COLO668 (cell line): ENCODE measurements around the gene SNRNP200.
"Not testable (repeated sequence)": the region's sequence is repeated elsewhere in the genome, so short reads cannot be mapped to it uniquely, and the experiment has no call there.

ENCODE experiments used
- DNase-seq: peaks from one replicate; lab custom pipeline; 2025; ENCODE audit not compliant: unreplicated experiment; lab: John Stamatoyannopoulos, UW

SNRNP200 gene

DNA sequence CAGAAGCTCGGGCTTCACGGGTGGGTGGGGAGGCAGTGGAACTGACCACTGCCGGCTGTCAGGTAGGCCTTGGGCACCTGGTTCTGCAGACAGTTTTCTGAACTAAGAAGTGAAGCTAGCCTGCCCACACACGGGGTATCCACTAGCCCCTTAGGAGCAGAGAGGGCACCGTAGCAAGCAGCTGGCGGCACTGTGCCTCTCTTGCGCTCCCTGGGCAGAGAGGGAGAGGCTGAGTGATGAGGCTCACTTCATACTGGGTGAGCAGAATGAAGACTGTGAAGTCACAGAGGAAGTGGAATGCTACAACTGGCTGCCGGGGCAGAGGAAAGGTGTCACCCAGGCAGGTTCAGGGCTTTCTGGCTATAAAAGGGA, 20.5 kb upstream of the SNRNP200 start:
- DNase-seq, result peak; percentile 31

DNA sequence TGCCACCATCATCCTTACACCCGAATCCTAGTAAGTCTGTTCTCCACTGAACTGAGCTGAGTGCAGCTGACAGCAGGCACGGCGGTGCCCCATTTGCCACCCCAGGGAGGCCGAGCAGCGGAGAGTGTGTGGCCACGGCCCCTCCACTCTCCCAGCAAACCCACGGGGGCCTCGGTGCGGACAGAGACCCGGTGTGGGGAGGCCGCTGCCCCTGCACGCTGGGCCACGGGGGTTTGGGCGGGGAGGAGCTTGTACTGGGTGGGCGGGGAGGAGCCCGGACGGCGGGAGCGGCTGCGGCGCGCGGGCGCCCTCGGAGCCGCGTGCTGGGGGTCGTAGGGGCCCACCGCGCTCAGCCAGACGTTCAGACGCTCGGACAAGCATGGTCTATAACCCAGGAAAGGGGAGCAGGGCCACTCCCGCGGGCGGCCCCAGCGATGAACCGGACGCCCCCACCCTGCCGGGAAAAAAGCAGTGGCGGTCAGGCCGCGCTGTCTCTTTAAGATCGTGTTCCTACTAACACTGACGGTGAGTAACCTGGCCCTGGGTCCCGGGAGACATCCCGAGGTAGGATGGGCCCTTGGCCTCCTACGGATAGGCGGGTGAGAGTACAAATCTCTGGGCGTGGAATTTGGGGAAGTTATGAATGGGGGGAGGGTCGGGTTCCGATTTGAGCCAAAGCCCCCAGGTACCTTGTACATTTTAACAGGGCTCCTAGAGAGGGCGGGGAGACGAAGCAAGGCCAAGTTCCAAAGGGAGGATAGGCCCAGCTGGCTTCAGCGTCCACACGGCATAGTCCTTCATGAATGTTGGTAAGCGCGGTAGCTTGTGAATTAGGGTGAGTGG, 19.9 kb upstream of the SNRNP200 start, which contains the start of gene ITPRIPL1:
Gene ITPRIPL1, plus strand, starts transcription at position 277 of the 843 bp plus-strand sequence. Its CDS starts 523 bp downstream, at position 800.
- DNase-seq, result peak; percentile 40

DNA sequence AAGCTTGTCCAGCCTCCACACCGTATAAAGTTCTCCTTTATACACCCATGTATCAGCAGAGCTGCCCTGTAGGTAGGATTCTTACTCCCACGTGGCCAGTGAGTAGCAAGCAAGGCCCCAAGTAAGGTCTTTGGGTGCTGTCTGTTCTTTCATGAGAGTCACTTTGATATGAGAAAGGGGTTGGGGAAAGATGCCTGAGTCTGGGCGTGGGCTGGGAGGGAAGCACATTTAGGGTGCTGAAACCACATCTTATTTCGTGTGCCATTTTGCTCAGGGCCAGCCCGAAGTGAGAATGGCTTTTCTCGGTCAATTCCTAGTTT, 19.3 kb upstream of the SNRNP200 start:
- DNase-seq, result no peak

DNA sequence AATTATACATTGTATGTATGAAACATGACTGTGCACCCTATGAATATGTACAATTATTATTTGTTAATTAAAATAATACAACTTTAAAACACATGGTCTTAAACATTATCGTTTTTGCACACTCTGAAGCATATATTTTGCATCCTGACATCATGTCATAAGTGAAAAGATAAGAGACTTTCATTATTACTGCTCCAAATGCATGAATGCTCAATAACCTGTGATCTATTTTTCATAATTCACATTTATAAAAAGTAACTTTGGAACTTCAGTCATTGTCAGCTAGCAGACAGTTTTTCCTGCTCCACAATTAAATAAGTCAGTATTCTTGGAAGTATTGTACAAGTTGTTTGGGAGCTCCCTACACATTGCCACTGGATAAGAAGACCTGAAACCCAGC, 18.5 kb upstream of the SNRNP200 start:
- no peak for DNase-seq

DNA sequence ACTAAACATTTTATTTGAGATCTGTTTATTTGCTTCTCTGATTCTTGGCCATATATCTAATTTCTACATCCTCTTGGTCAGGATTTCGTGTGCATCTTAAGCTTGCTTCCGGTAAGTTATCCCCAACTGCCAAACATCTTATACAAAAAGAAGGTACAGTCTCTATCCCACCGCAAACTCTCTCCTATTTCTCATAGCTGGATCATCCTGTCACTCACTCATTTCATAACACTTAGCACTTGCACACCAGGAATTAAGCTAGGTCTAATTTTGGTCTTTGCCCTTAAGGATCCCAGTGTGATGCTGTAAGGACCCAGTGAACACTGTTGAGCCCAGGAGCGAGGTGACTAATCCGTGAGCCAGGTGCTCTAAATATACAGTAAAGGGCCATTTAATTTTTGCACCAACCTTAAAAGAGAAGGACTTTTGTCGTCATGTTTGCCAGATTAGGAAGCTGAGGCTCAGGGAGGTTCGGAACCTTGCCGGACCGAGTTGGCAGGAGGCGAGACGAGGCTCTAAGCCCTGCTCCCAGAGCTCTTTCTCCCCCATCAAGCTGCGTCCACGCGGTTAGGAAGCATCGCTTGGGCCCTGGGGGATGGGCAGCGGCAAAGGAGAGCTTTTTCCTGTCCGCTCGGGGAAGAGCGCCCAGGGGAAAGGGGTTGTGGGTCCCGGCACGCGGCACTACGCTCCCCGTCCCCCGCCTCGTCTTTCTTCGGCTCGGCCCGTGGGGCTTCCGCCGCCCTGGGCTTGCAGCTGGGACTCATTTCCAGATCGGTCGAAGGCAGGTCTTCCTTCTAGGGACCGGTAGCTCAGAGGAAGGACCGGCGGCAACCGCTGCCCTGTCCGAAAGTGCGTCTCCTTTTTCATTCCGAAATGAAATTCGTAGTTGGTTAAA, 15.6 kb upstream of the SNRNP200 start:
- DNase-seq, result peak; percentile 74

DNA sequence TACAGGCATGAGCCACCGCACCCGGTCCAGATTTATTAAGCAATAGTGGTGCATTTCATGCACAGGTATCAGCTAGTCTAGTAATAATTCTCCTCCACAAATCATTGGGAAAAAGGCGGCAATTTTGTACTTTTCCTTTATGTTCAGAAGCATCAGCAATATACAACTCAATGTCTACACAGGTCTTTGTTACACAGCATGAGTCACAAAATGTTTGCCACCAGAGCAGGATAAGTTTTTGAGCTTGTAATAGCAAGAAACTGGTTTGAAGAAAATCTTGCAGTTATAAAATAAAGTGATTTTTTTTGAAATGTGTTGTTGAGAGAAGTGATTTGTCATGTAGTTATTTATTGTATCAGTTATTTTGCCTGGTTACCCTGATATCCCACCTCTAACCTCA, 15.0 kb upstream of the SNRNP200 start:
- DNase-seq, result no peak

DNA sequence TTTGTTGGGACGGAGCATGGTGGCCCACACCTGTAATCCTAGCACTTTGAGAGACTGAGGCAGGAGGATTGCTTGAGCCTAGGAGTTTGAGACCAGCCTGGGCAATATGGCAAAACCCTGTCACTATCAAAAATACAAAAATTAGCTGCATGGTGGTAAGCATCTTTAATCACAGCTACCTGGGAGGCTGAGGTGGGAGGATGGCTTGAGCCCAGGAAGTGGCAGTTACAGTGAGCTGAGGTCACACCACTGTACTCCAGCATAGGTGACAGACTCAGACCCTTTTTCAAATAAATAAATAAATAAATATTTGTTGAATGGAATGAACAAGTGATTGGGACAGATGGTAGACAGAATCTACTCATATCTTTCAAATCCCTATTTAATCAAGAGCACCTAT, 14.1 kb upstream of the SNRNP200 start:
- DNase-seq, result no peak

DNA sequence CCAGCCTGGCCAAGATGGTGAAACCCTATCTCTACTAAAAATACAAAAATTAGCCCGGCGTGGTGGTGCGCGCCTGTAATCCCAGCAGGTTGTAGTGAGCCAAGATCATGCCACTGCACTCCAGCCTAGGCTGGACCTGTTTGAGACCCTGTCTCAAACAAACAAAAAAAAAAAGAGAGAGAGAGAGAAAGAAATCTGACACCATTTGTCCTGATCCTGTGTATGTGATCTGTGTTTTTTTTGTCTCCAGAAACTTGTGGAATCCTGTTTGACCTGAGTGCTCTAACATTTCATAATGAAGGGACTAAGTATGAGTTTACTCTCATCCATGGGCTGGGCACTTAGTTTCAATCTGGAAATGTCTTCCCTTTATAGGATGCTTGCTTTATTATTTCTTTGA, 13.4 kb upstream of the SNRNP200 start:
- DNase-seq, result no peak

DNA sequence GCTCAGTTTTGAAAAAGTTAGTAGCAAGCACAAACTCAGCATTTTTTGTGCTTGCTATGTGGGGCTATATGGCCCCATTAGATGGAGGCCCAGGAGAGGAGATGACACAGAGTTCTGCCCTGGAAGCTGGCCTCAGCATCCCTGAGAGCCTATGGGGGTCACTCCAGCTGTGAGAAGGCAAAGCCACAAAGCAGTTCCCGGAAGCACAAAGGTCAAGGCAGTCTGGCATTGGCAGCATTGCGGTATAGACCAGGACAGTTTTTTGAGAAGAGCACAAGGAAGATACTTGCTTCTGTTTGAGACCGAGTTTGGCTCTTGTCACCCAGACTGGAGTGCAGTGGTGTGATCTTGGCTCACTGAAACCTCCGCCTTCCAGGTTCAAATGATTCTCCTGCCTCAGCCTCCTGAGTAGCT, 12.2 kb upstream of the SNRNP200 start:
- no peak for DNase-seq

DNA sequence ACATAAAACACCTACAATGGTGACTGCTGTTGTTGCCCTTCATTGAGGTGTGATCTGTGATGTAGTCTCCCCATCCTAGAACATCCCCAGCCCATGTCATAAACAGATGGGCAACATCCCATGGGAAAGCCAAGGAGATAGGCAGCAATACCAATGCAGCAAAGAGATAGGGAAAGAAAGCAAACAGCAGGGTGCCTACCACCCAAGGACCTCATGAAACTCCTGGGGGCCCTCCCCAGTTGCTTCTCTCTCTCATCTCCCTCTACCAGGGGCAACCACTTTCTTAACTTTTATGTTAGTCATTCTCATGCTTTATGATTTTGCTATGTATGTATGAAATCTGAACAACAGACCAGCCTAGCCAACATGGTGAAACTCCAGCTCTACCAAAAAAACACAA, 11.7 kb upstream of the SNRNP200 start:
- DNase-seq, result no peak

DNA sequence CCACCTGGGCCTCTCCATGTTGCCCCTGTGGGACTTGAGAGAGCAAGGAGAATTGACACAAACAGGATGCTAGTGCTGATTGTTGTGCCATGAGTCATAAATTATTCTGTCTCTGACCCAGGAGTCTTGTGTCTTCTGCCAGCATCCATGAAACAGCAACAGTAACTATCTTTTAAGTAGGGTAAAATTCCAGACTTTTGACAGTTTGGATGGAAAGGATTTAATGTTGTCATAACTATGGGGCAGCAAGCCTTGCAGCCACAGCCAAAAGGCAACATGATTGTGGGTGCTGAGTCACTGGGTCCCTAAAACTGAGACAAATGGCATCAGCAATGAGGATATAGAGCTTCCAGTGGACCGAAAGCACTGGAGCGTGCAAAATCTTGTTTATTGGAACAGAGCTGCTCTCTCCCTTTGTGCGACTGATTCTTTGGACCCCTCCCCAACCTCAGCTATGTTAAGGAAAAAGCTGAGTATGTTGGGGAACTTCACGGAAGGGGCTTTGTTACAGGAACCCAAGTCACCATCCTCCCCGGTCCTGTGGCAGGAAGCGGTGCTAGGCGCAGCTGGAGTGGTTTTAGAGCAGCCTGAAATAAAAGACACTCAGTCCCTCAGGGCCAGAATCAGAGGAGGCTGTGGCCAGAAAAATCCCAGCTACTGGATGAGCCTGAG, 10.2 kb upstream of the SNRNP200 start:
- DNase-seq, result no peak

DNA sequence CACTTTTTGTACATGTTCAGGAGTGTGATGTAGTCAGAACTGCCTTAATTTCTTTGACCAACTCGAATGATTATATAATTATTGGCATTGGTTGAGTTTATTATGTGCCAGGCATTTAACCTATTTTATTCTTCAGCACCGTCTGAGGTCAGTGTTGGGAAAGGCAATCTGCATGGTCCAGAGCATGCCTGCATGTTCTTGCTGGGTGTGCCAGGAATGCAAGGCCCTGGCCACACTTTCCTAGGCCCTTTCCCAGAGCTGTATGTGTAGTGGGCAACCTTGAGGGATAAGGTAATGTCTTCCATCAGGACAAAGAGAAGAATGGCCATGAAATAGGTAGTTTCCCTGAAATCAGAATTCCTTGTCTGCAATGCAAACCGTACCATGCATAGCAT, 9.7 kb upstream of the SNRNP200 start:
- no peak for DNase-seq

DNA sequence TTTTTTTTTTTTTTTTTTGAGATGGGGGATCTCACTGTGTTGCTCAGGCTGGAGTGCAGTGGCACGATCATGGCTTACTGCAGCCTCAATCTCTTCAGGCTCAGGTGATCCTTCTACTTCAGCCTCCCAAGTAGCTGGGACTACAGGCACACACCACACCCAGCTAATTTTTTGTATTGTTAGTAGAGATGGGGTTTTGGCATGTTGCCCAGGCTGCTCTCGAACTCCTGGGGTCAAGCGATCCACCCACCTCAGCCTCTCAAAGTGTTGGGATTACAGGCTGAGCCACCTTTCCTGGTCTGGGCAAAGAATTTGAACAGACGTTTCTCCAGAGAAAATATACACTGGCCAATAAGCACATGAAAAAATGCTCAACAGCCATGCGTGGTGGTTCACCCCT, 2.9 kb upstream of the SNRNP200 start:
- peak; percentile 65 for DNase-seq

DNA sequence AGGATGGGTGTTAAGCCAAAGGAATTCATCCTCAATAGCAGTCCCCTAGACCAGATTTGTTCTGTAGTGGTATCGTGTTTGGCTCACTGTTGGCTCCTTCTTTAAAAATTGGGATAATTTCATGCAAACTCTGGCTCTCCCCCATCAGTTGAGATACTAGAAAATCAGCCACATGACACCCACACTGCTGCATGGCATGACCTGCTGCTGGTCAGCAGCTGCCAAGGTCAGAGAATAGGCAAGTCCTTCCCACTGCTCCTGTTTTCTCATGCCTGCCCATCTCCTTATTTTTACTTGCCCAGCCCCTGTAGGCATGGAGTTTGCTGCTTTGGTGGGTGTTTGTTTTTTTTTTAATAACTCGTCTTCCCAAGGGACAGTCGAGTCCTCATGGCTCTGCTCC, 1.0 kb upstream of the SNRNP200 start:
- DNase-seq, result no peak

DNA sequence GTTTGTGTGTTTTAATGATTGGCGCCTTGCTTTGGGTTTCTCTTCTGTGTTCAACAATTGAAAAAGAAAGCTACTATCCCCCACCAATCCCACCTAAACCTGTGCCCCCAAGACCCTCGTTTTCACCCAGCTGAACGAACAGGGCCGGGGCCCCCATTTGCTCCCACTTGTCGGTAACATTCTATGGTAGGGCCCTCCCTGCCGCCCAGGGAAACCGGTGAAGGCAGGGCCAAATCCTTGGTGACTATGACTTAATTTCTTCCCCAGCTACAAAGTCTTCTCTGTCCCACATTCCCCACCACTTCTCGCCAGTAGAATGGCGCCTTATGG, 598 bp upstream of the SNRNP200 start:
- no peak for DNase-seq

DNA sequence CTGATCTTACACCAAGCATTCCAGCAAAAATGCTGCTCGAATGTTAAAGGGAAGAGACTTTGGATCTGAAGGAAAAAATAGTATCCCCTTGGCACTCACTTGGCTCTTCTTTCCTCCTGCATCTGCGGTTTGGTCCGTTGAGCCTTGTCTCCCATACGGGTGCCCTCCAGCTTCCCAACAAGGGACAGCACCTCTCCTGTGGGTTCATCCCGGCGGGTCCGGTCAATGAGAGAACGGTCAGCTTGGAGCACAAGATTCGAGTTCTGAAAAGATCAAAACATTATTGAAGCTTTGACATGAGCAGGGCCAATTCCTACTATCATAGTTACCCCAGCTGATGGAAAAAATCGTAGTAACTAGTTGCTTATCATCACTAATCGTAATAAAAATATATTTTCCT, 740 bp downstream of the SNRNP200 start:
- DNase-seq, result no peak

DNA sequence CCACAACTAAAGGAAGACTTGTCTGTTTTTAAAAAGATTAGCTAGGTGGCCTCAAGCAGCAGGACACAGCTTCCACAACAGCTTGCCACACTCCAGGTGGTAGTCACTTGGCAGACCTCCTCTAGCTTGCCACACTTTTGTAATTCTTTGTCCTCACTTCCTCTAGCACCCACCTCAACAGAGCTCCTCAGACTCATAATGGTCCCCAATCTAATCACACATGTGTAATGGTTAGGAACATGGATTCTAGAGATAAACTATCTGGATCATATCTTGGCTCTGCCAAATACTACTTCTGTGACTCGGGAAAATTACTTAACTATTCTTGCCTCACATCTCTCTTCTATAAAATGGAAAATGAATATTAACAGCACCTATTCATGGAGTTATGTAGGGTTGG, 3.5 kb downstream of the SNRNP200 start:
- no peak for DNase-seq

DNA sequence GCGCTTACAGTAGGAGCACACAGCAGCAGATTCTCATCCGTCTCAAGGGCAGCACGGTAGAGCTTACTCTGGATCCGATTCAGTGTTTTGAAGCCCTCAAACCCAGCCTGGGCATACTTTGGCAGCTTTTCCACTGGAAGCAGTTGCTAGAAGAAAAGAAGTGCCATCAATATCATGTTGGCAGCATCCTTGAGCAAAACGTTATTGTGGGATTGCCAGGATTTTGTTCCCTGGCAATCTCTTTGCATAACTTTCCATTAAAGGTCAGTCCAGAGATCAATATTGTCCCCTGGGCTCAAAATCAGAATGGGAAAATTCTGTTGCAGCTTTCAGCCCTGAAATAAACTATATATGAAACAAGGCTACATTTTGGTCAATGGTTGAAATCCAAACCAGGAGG, 8.4 kb downstream of the SNRNP200 start:
- DNase-seq, result no peak

DNA sequence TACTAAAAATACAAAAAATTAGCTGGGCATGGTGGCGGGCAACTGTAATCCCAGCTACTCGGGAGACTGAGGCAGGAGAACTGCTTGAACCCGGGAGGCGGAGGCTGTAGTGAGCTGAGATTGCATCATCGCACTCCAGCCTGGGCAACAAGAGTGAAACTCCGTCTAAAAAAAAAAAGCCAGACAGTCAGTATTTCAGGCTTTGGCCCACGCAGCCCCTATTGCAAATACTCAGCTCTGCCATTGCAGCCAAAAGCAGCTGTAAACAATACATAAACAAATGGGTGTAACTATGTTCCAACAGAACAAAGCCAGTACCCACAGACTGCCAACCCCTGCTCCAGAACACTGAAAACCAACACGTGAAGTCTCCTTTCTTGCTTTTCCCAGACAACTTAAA, 11.1 kb downstream of the SNRNP200 start:
- not testable (repeated sequence) for DNase-seq

DNA sequence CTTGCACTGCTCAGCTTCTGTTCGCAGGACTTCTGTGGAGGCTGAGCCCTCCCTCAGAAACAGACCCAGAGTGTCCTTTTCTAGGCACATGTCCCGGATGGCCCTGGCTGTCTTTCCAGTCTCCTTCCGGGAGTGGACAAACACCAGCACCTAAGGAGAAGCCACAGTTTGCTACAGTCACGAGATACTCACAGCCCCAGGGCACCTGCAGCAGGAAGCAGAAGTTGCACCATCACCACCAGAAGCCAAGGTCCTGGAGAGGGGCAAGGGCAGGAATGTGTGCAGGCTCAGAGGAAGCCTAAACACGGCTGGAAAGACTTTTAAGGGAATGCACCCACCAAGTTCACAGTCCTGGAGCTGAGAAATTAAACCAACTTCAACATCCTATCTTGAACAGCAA, 13.6 kb downstream of the SNRNP200 start:
- no peak for DNase-seq

DNA sequence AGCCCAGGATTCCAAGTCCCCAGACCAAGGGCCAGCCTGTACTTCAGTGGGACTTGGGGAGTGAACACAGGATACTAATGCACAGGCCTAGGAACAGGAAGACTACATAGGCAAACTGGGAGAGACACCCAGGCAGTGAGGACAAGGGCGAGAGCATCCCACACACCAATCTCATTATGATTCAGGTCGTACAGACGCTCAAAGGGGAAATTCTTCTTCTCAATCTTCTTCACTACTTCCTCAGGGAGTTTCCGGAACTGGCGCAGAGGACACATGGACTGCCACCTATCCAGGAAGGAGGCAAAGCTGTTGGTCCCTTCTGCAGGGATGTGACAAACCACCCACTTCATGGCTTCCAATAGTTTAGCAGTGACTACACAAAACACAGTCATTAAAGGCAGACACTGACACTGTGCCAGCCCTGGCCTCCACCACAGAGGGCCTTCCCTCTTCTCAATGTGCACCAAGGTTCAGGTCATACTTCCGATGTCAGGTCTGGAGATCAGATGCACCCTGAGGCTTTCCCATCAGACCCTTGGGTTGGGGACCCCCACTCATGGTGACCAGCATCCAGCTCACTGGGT, 18.0 kb downstream of the SNRNP200 start:
- no peak for DNase-seq
